CD4-positive, alpha-beta memory T cell (primary cell): ENCODE results near the gene CUL5. TPM values are rescaled to one million over a fixed set of nuclear protein-coding genes. Genes with fewer than 3 reads are reported as not detected.
A peak's percentile ranks its signal among the peaks of the same experiment; 100 is the strongest.

Experiments
- CTCF ChIA-PET: fragments of 350-600 bp; sonication (Branson Sonifier 250); formaldehyde crosslinking; loops from one replicate; lab custom pipeline; 2021; ENCODE audit warnings: inconsistent platforms; ENCODE audit not compliant: partially characterized antibody; lab: Charles Lee
- POLR2A ChIA-PET: fragments of 350-600 bp; sonication (Branson Sonifier 250); formaldehyde crosslinking; loops from one replicate; lab custom pipeline; 2021; ENCODE audit not compliant: partially characterized antibody; lab: Charles Lee
- DNase-seq, 5 donors: peaks; one replicate each; pipeline versions ENCODE4 v3.0.0 to v3.0.0-alpha.2; 2020 to 2022; ENCODE audit warnings: mixed read lengths in 1 of 5
- H3K27ac ChIP-seq: one replicate; pipeline ENCODE4 v1.7.0; 2013; ENCODE audit warnings: low read depth, low read length
- H3K27me3 ChIP-seq: 2 replicates; pipeline ENCODE4 v1.7.0; 2013; ENCODE audit warnings: mild to moderate bottlenecking, low read length, moderate library complexity; ENCODE audit not compliant: insufficient read depth
- H3K36me3 ChIP-seq: 2 replicates; pipeline ENCODE4 v1.7.0; 2013; ENCODE audit warnings: mild to moderate bottlenecking, low read length, moderate library complexity; ENCODE audit not compliant: insufficient read depth
- H3K4me1 ChIP-seq: 2 replicates; pipeline ENCODE4 v1.7.0; 2013; ENCODE audit warnings: mild to moderate bottlenecking, low read length, moderate library complexity; ENCODE audit not compliant: insufficient read depth
- H3K4me3 ChIP-seq, 2 donors: one replicate each; pipeline ENCODE4 v1.7.0; 2013; ENCODE audit warnings: low read length in 2 of 2, mild to moderate bottlenecking in 1 of 2
- H3K9me3 ChIP-seq, 2 donors: one replicate each; pipeline ENCODE4 v1.7.0; 2013; ENCODE audit warnings: low read length in 2 of 2, control low read depth in 1 of 2; ENCODE audit not compliant: control insufficient read depth in 1 of 2
- H3K27ac Mint-ChIP-seq, 7 donors: one replicate each; pipeline ENCODE4 v1.8.0; 2020 to 2021; ENCODE audit warnings: mixed read lengths in 7 of 7, mild to moderate bottlenecking in 6 of 7, inconsistent platforms in 3 of 7, moderate library complexity in 3 of 7
- H3K27me3 Mint-ChIP-seq, 2 donors: one replicate each; pipeline ENCODE4 v1.8.0; 2020 to 2021; ENCODE audit warnings: mixed read lengths in 2 of 2
- H3K36me3 Mint-ChIP-seq, 2 donors: one replicate each; pipeline ENCODE4 v1.8.0; 2020 to 2021; ENCODE audit warnings: mixed read lengths in 2 of 2, inconsistent platforms in 1 of 2, mild to moderate bottlenecking in 1 of 2
- H3K4me1 Mint-ChIP-seq, 4 donors: one replicate each; pipeline ENCODE4 v1.8.0; 2020 to 2021; ENCODE audit warnings: mixed read lengths in 4 of 4, mild to moderate bottlenecking in 1 of 4
- H3K4me3 Mint-ChIP-seq, 8 donors: one replicate each; pipeline ENCODE4 v1.8.0; 2020 to 2021; ENCODE audit warnings: mixed read lengths in 8 of 8, mild to moderate bottlenecking in 7 of 8, moderate library complexity in 6 of 8, inconsistent platforms in 3 of 8
- H3K9me3 Mint-ChIP-seq, 8 donors: one replicate each; pipeline ENCODE4 v1.8.0; 2020 to 2021; ENCODE audit warnings: mixed read lengths in 8 of 8, mild to moderate bottlenecking in 5 of 8, inconsistent platforms in 3 of 8, moderate library complexity in 1 of 8
- intact Hi-C: fragments of 100-400 bp; cut with micrococcal nuclease; formaldehyde crosslinking; loops from one replicate; pipeline ENCODE4 v1.15.1; 2023
- polyA plus RNA-seq, 2 donors: library from polyadenylated mRNA; unstranded; fragments of 300-500 nt; fragmentation: Illumina TruSeq; gene quantifications; one replicate each; pipeline ENCODE4 v1.2.3, GENCODE V29; 2021
- total RNA-seq, 2 experiments: library from RNA; stranded (reverse); gene quantifications; one replicate each; pipeline ENCODE4 v1.2.3, GENCODE V29; 2021

CUL5 gene
- total and polyA plus RNA-seq, 4 experiments from 2014 or later, result 27.4 to 38.9 (median 34.5) TPM

- Mint-ChIP-seq H3K9me3 (peaks cover 0 to 2% (median 0%) of the 10 kb centered on the region in 8 donors), H3K27ac (peak overlapping the region in 1 of 7 donors; percentile 17), H3K4me3 (no peak overlapping the region), H3K36me3 (peaks cover 45 to 68% of the 10 kb centered on the region in 2 donors), H3K27me3 (no peaks in the 10 kb centered on the region), H3K4me1 (peaks cover 6 to 13% (median 7%) of the 10 kb centered on the region in 4 donors)
- CTCF ChIA-PET, result no interaction called here
- Histone ChIP-seq H3K36me3 (peaks cover 20% of the 10 kb centered on the region), H3K4me1 (no peaks in the 10 kb centered on the region), H3K4me3 (no peak overlapping the region), H3K27ac (no peak overlapping the region), H3K27me3 (no peaks in the 10 kb centered on the region), H3K9me3 (no peaks in the 10 kb centered on the region)
- POLR2A ChIA-PET, result no interaction called here
- intact Hi-C loops, result no loop called here
- DNase-seq, result no peak
These were observed 54.7 kb downstream of the CUL5 start for GRCh38 chr11:108063410-108063809.

- Histone ChIP-seq H3K36me3 (peaks cover 20% of the 10 kb centered on the region), H3K27ac (peak overlapping the region; percentile 50), H3K4me1 (peaks cover 17% of the 10 kb centered on the region), H3K27me3 (no peaks in the 10 kb centered on the region), H3K9me3 (no peaks in the 10 kb centered on the region), H3K4me3 (no peak overlapping the region)
- peaks cover 18 to 46% of the 10 kb centered on the region in 2 donors for H3K36me3 Mint-ChIP-seq
- peak overlapping the region; percentile 58 to 83 (median 69) for H3K27ac Mint-ChIP-seq
- peak in 4 of 5 donors; percentile 8 to 39 (median 20) for DNase-seq
- no peaks in the 10 kb centered on the region for H3K27me3 Mint-ChIP-seq
- ChIA-PET POLR2A (no interaction called here), CTCF (interaction anchor here (1.5 kb wide), 1 partner anchor 62 kb away, joined by 3 read pairs; no protein-coding TSS in a partner anchor)
- peak overlapping the region in 7 of 8 donors; percentile 16 to 57 (median 37) for H3K4me3 Mint-ChIP-seq
- intact Hi-C loops, result no loop called here
- peaks cover 10 to 25% (median 20%) of the 10 kb centered on the region in 4 donors for H3K4me1 Mint-ChIP-seq
- no peaks in the 10 kb centered on the region for H3K9me3 Mint-ChIP-seq
These were observed 61.2 kb downstream of the CUL5 start for GRCh38 chr11:108069947-108070346.

GRCh38 chr11:108084811-108085210 is 76.1 kb downstream of the CUL5 start:
- POLR2A ChIA-PET, result no interaction called here

GRCh38 chr11:108085672-108086071 is 77.0 kb downstream of the CUL5 start:
- Histone ChIP-seq H3K27ac (no peak overlapping the region), H3K4me3 (no peak overlapping the region), H3K36me3 (peaks cover 4% of the 10 kb centered on the region), H3K27me3 (no peaks in the 10 kb centered on the region), H3K9me3 (no peaks in the 10 kb centered on the region), H3K4me1 (no peaks in the 10 kb centered on the region)
- CTCF ChIA-PET, result interaction anchor here (1.3 kb wide), 1 partner anchor 77 kb away, joined by 3 read pairs; the partner anchor contains the start of gene CUL5
- intact Hi-C loops, result no loop called here
- Mint-ChIP-seq H3K27ac (peak overlapping the region in 1 of 7 donors; percentile 34), H3K27me3 (no peaks in the 10 kb centered on the region), H3K36me3 (peaks cover 33 to 47% of the 10 kb centered on the region in 2 donors), H3K4me3 (no peak overlapping the region), H3K9me3 (no peaks in the 10 kb centered on the region), H3K4me1 (peaks cover 0 to 3% (median 0%) of the 10 kb centered on the region in 4 donors)
- POLR2A ChIA-PET, result no interaction called here
- no peak for DNase-seq

More at GRCh38 chr11:108084811-108085210, 76.1 kb downstream of the CUL5 start:
- Mint-ChIP-seq H3K27ac (no peak overlapping the region), H3K4me3 (no peak overlapping the region), H3K27me3 (no peaks in the 10 kb centered on the region), H3K36me3 (peaks cover 39 to 54% of the 10 kb centered on the region in 2 donors), H3K9me3 (no peaks in the 10 kb centered on the region), H3K4me1 (peaks cover 0 to 5% (median 0%) of the 10 kb centered on the region in 4 donors)
- peaks cover 5% of the 10 kb centered on the region for H3K36me3 ChIP-seq
- H3K4me3 ChIP-seq, result no peak overlapping the region
- CTCF ChIA-PET, result no interaction called here
- no peaks in the 10 kb centered on the region for H3K27me3 ChIP-seq
- no peaks in the 10 kb centered on the region for H3K9me3 ChIP-seq
- intact Hi-C loops, result no loop called here
- no peaks in the 10 kb centered on the region for H3K4me1 ChIP-seq
- H3K27ac ChIP-seq, result no peak overlapping the region
- no peak for DNase-seq

- Histone ChIP-seq H3K36me3 (peaks cover 17% of the 10 kb centered on the region), H3K4me1 (no peaks in the 10 kb centered on the region), H3K9me3 (no peaks in the 10 kb centered on the region), H3K27me3 (no peaks in the 10 kb centered on the region), H3K4me3 (no peak overlapping the region), H3K27ac (no peak overlapping the region)
- H3K36me3 Mint-ChIP-seq, result peaks cover 32 to 49% of the 10 kb centered on the region in 2 donors
- intact Hi-C loops, result no loop called here
- H3K27me3 Mint-ChIP-seq, result no peaks in the 10 kb centered on the region
- peak overlapping the region in 2 of 7 donors; percentile 51 to 64 for H3K27ac Mint-ChIP-seq
- no peak overlapping the region for H3K4me3 Mint-ChIP-seq
- H3K9me3 Mint-ChIP-seq, result no peaks in the 10 kb centered on the region
- no peak for DNase-seq
- ChIA-PET POLR2A (no interaction called here), CTCF (no interaction called here)
- no peaks in the 10 kb centered on the region for H3K4me1 Mint-ChIP-seq
These were observed 83.4 kb downstream of the CUL5 start for GRCh38 chr11:108092134-108092533.

- no peaks in the 10 kb centered on the region for H3K27me3 Mint-ChIP-seq
- H3K4me3 Mint-ChIP-seq, result no peak overlapping the region
- H3K27ac ChIP-seq, result no peak overlapping the region
- ChIA-PET CTCF (no interaction called here), POLR2A (no interaction called here)
- H3K4me3 ChIP-seq, result no peak overlapping the region
- DNase-seq, result no peak
- no peaks in the 10 kb centered on the region for H3K4me1 Mint-ChIP-seq
- no peaks in the 10 kb centered on the region for H3K9me3 Mint-ChIP-seq
- H3K36me3 ChIP-seq, result peaks cover 21% of the 10 kb centered on the region
- H3K36me3 Mint-ChIP-seq, result peaks cover 37 to 60% of the 10 kb centered on the region in 2 donors
- intact Hi-C loops, result no loop called here
- no peaks in the 10 kb centered on the region for H3K27me3 ChIP-seq
- H3K27ac Mint-ChIP-seq, result peak overlapping the region in 3 of 7 donors; percentile 25 to 89 (median 47)
- H3K9me3 ChIP-seq, result no peaks in the 10 kb centered on the region
- no peaks in the 10 kb centered on the region for H3K4me1 ChIP-seq
These were observed 84.6 kb downstream of the CUL5 start for GRCh38 chr11:108093128-108093904.

- Mint-ChIP-seq H3K4me1 (no peaks in the 10 kb centered on the region), H3K27me3 (no peaks in the 10 kb centered on the region), H3K4me3 (no peak overlapping the region), H3K9me3 (no peaks in the 10 kb centered on the region), H3K36me3 (peaks cover 37 to 60% of the 10 kb centered on the region in 2 donors), H3K27ac (no peak overlapping the region)
- DNase-seq, result no peak
- intact Hi-C loops, result no loop called here
- no peaks in the 10 kb centered on the region for H3K4me1 ChIP-seq
- H3K27ac ChIP-seq, result no peak overlapping the region
- H3K36me3 ChIP-seq, result peaks cover 21% of the 10 kb centered on the region
- H3K27me3 ChIP-seq, result no peaks in the 10 kb centered on the region
- no peak overlapping the region for H3K4me3 ChIP-seq
- POLR2A ChIA-PET, result no interaction called here
- CTCF ChIA-PET, result no interaction called here
- no peaks in the 10 kb centered on the region for H3K9me3 ChIP-seq
These were observed 88.5 kb downstream of the CUL5 start for GRCh38 chr11:108097179-108097578.
